Endothelial cell of umbilical vein (primary cell): ENCODE data around the gene ALG11. TPM values are rescaled to one million over a fixed set of nuclear protein-coding genes. Genes with fewer than 3 reads are reported as not detected.

ENCODE experiments used
- BruUV-seq: library from RNA; stranded (reverse); fragments of 400-500 nt; replicated peaks from 2 replicates; lab custom pipeline; 2021; lab: Mats Ljungman, UMichigan
- CTCF ChIA-PET: fragments of 300-600, 350-600 bp; sonication (Branson Sonifier 250); formaldehyde crosslinking; loops from one replicate; lab custom pipeline; 2021; ENCODE audit warnings: antibody characterized with exemption, inconsistent platforms; lab: Charles Lee
- POLR2A ChIA-PET: fragments of 300-600, 350-600 bp; sonication (Branson Sonifier 250); formaldehyde crosslinking; loops from one replicate; lab custom pipeline; 2021; ENCODE audit warnings: antibody characterized with exemption, inconsistent platforms; lab: Charles Lee
- DNase-seq: peaks from one replicate; pipeline ENCODE4 v3.0.0-alpha.2; 2011; ENCODE audit warnings: low read depth, low spot score
- FAIRE-seq: peaks from 2 replicates; lab custom pipeline; 2011; peaks lifted over from hg19 to GRCh38; lab: Jason Lieb, UNC
- H2AFZ ChIP-seq: 2 replicates; pipeline ENCODE4 v1.6.0; 2012; ENCODE audit warnings: low read depth, low read length, control low read depth, inconsistent platforms
- H3K27ac ChIP-seq: 2 replicates; pipeline ENCODE4 v1.5.1; 2011; ENCODE audit warnings: low read depth, mild to moderate bottlenecking, control low read depth, low read length, moderate library complexity; ENCODE audit not compliant: insufficient read depth
- H3K27me3 ChIP-seq, 2 experiments: 2 replicates each; pipeline versions ENCODE4 v1.6.0 to v1.6.1; 2011; ENCODE audit warnings: low read length in 2 of 2, mixed read lengths in 1 of 2; ENCODE audit not compliant: control insufficient read depth in 2 of 2, insufficient read depth in 2 of 2
- H3K36me3 ChIP-seq, 2 experiments: 2 replicates in 1 of 2; 3 replicates in 1 of 2; pipeline ENCODE4 v1.5.1; 2011; ENCODE audit warnings: low read length in 2 of 2, mild to moderate bottlenecking in 1 of 2, moderate library complexity in 1 of 2; ENCODE audit not compliant: control insufficient read depth in 2 of 2, insufficient read depth in 2 of 2; ENCODE audit errors: extremely low read depth in 1 of 2
- H3K4me1 ChIP-seq: 3 replicates; pipeline ENCODE4 v1.5.1; 2011; ENCODE audit warnings: mild to moderate bottlenecking, low read length; ENCODE audit not compliant: control insufficient read depth, insufficient read depth; ENCODE audit errors: extremely low read depth
- H3K4me2 ChIP-seq: 2 replicates; pipeline ENCODE4 v1.6.1; 2011; ENCODE audit warnings: low read length, control low read depth, mixed read lengths; ENCODE audit not compliant: insufficient read depth
- H3K4me3 ChIP-seq, 3 experiments: fragments of 200-600 bp in 1 of 3; sonication (generic), shearing (Covaris generic) in 1 of 3; replicated peaks in 1 of 3; 2 replicates each; pipeline ENCODE4 v1.5.1; 2011 to 2016; ENCODE audit warnings: control low read depth in 3 of 3, low read length in 3 of 3, mild to moderate bottlenecking in 2 of 3, inconsistent platforms in 1 of 3, low read depth in 1 of 3, moderate library complexity in 1 of 3; ENCODE audit not compliant: insufficient read depth in 1 of 3
- H3K79me2 ChIP-seq: 2 replicates; pipeline ENCODE4 v1.6.0; 2012; ENCODE audit warnings: low read length, inconsistent platforms; ENCODE audit not compliant: control insufficient read depth, insufficient read depth
- H3K9ac ChIP-seq: replicated peaks from 2 replicates; pipeline ENCODE3; 2011; ENCODE audit warnings: low read length, control low read depth; ENCODE audit not compliant: insufficient read depth; ENCODE audit errors: extremely low read depth
- H3K9me1 ChIP-seq: replicated peaks from 3 replicates; pipeline ENCODE4 v1.6.0; 2011; ENCODE audit warnings: mild to moderate bottlenecking, low read length; ENCODE audit not compliant: control insufficient read depth, insufficient read depth; ENCODE audit errors: extremely low read depth
- H3K9me3 ChIP-seq: replicated peaks from 2 replicates; pipeline ENCODE4 v1.5.1; 2012; ENCODE audit warnings: low read length, inconsistent platforms; ENCODE audit not compliant: control insufficient read depth, insufficient read depth
- H4K20me1 ChIP-seq: replicated peaks from 2 replicates; pipeline ENCODE3; 2011; ENCODE audit warnings: mild to moderate bottlenecking, low read length; ENCODE audit not compliant: control insufficient read depth, insufficient read depth; ENCODE audit errors: extremely low read depth
- EZH2 ChIP-seq: IDR thresholded peaks from 2 replicates; pipeline ENCODE4 v1.6.1; 2012; ENCODE audit warnings: borderline replicate concordance, low read depth, mild to moderate bottlenecking, moderate library complexity, low read length, inconsistent platforms; ENCODE audit not compliant: severe bottlenecking
- FOS ChIP-seq: IDR thresholded peaks from 2 replicates; pipeline ENCODE4 v1.6.1; 2011; ENCODE audit warnings: mild to moderate bottlenecking, low read length, moderate library complexity, borderline replicate concordance; ENCODE audit not compliant: insufficient read depth
- GATA2 ChIP-seq: IDR thresholded peaks from 2 replicates; pipeline ENCODE4 v1.7.0; 2011; ENCODE audit warnings: low read depth, mild to moderate bottlenecking, moderate library complexity, mixed read lengths, low read length; ENCODE audit not compliant: insufficient read length, insufficient read depth
- JUN ChIP-seq: IDR thresholded peaks from 2 replicates; pipeline ENCODE4 v1.6.1; 2011; ENCODE audit warnings: borderline replicate concordance, low read depth; ENCODE audit not compliant: insufficient read length, insufficient read depth
- MYC ChIP-seq: IDR thresholded peaks from one replicate; pipeline ENCODE4 v1.6.1; 2011; ENCODE audit warnings: mild to moderate bottlenecking, low read depth, low read length
- POLR2A ChIP-seq: IDR thresholded peaks from 2 replicates; pipeline ENCODE4 v1.6.1; 2012; ENCODE audit warnings: low read depth, mild to moderate bottlenecking, control low read depth, low read length
- POLR2AphosphoS5 ChIP-seq: IDR thresholded peaks from 2 replicates; pipeline ENCODE4 v1.6.1; 2012; ENCODE audit warnings: low read depth, mild to moderate bottlenecking, control low read depth, low read length, moderate library complexity; ENCODE audit not compliant: insufficient read depth
- dilution Hi-C: fragments of 300-500 bp; cut with MboI; formaldehyde crosslinking; loops from one replicate; pipeline ENCODE4 v1.15.0; 2019; ENCODE audit warnings: low sequenced_read_pairs; ENCODE audit not compliant: extremely low pct_ligation_motif_present
- intact Hi-C: fragments of 100-400 bp; cut with micrococcal nuclease; formaldehyde crosslinking; loops from one replicate; pipeline ENCODE4 v1.10.0; 2022
- polyA plus RNA-seq, 4 experiments: library from polyadenylated mRNA; depleted of rRNA in 3 of 4; stranded (reverse) in 3 of 4; unstranded in 1 of 4; fragments of >200 nt; gene quantifications; 2 replicates each; pipeline versions ENCODE4 v1.2.1 to v1.2.3, GENCODE V29; 2011 to 2012; ENCODE audit warnings: missing spikeins in 1 of 4
- total RNA-seq: library from RNA; stranded (reverse); gene quantifications from 2 replicates; pipeline ENCODE4 v1.2.3, GENCODE V29; 2021
- TF ChIP-seq, protein P1 (sequence below), 2 donors: IDR thresholded peaks; 1 replicate in 1 of 2; 2 replicates in 1 of 2; pipeline ENCODE4 v1.5.1; 2011; ENCODE audit warnings: low read length in 2 of 2, mild to moderate bottlenecking in 2 of 2, moderate library complexity in 2 of 2, control low read depth in 1 of 2, inconsistent platforms in 1 of 2, low read depth in 1 of 2; ENCODE audit not compliant: insufficient read depth in 1 of 2; ENCODE audit errors: extremely low read depth in 1 of 2
- TF ChIP-seq, protein P2 (sequence below): IDR thresholded peaks from 2 replicates; pipeline ENCODE4 v1.6.1; 2011; ENCODE audit not compliant: insufficient read depth, insufficient read length

ALG11 gene
- total and polyA plus RNA-seq, 2 donors (not counting 3 experiments of a cell fraction or from before 2014, with no cell fraction given) = 6.5 to 31.0 TPM

DNA sequence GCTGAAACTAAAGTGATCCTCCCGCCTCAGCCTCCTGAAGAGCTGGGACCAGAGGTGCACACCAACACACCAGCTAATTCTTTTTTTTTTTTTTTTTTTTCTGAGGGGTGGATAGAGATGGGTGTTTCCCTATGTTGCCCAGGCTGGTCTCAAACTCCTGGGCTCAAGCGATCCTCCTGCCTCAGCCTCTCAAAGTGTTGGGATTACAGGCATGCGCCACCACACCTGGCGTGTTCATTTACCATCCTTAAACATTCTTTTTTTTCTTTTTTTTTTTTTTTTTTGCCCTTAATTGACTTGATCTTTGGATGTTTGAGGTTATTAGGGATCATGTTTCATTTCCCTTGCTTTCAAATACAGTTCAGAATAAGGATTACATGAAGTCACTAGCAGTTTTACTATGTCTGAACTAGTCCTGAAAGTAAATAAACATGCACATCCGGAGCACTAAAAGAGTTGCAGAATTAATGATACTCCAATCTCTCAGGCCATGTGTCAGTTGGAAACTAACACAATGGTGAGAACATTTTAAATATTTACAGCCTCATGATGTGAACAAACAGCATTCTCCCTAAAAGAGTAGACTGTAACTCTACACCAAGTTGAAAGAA lies 22.5 kb downstream of the ALG11 start:
- intact Hi-C loops (no loop called here), dilution Hi-C loops (no loop called here)
- Histone ChIP-seq H3K79me2 (no peaks in the 10 kb centered on the region), H3K27me3 (no peaks in the 10 kb centered on the region), H3K27ac (no peak overlapping the region), H3K4me2 (no peak overlapping the region), H3K4me1 (no peaks in the 10 kb centered on the region), H3K9me3 (no peaks in the 10 kb centered on the region), H3K4me3 (no peak overlapping the region), H2AFZ (no peak overlapping the region), H3K36me3 (no peaks in the 10 kb centered on the region), H3K9me1 (no peaks in the 10 kb centered on the region), H4K20me1 (no peaks in the 10 kb centered on the region), H3K9ac (no peak overlapping the region)
- TF ChIP-seq POLR2AphosphoS5 = no peak
- no peak for TF ChIP-seq MYC
- no peak for TF ChIP-seq GATA2
- no peak for TF ChIP-seq JUN
- TF ChIP-seq, protein P1, sequence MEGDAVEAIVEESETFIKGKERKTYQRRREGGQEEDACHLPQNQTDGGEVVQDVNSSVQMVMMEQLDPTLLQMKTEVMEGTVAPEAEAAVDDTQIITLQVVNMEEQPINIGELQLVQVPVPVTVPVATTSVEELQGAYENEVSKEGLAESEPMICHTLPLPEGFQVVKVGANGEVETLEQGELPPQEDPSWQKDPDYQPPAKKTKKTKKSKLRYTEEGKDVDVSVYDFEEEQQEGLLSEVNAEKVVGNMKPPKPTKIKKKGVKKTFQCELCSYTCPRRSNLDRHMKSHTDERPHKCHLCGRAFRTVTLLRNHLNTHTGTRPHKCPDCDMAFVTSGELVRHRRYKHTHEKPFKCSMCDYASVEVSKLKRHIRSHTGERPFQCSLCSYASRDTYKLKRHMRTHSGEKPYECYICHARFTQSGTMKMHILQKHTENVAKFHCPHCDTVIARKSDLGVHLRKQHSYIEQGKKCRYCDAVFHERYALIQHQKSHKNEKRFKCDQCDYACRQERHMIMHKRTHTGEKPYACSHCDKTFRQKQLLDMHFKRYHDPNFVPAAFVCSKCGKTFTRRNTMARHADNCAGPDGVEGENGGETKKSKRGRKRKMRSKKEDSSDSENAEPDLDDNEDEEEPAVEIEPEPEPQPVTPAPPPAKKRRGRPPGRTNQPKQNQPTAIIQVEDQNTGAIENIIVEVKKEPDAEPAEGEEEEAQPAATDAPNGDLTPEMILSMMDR (IDR thresholded peaks at IDR 0.05; ENCODE audit: extremely low read depth in 1 of 2, insufficient read depth in 1 of 2, low read depth in 1 of 2, low read length in 2 of 2) = no peak
- TF ChIP-seq FOS = no peak
- no peak for TF ChIP-seq EZH2
- no peak for TF ChIP-seq POLR2A
- TF ChIP-seq, protein P2, sequence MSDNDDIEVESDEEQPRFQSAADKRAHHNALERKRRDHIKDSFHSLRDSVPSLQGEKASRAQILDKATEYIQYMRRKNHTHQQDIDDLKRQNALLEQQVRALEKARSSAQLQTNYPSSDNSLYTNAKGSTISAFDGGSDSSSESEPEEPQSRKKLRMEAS = no peak
- POLR2A ChIA-PET = no interaction called here
- DNase-seq = peak; percentile 21
- BruUV-seq = no TSS peak
- CTCF ChIA-PET = interaction anchor here (0.7 kb wide), 1 partner anchor 93 kb away, joined by 3 read pairs; no protein-coding TSS in a partner anchor
- FAIRE-seq = no peak
